GM21390 (cell line): ENCODE measurements around the gene ACOX3.
A peak's percentile ranks its signal among the peaks of the same experiment; 100 is the strongest.

Experiments used
- ATAC-seq: cut with Tn5 transposase; IDR thresholded peaks from one replicate; pipeline ENCODE4 v1.9.1; 2021; ENCODE audit not compliant: unreplicated experiment

ACOX3 gene

GRCh38 chr4:8468746-8469535 is 28.4 kb upstream of the ACOX3 start:
- ATAC-seq, result peak; percentile 82

- no peak for ATAC-seq
Measured at GRCh38 chr4:8467016-8467415, 26.5 kb upstream of the ACOX3 start.

- no peak for ATAC-seq
Measured at GRCh38 chr4:8465615-8466611, 25.4 kb upstream of the ACOX3 start.

GRCh38 chr4:8464381-8464780 is 23.9 kb upstream of the ACOX3 start:
- no peak for ATAC-seq

GRCh38 chr4:8463811-8464210 is 23.3 kb upstream of the ACOX3 start:
- ATAC-seq, result no peak

- ATAC-seq, result no peak
Measured at GRCh38 chr4:8461616-8462015, 21.1 kb upstream of the ACOX3 start.

- no peak for ATAC-seq
Measured at GRCh38 chr4:8461086-8461485, 20.6 kb upstream of the ACOX3 start.

- no peak for ATAC-seq
Measured at GRCh38 chr4:8459867-8460445, 19.4 kb upstream of the ACOX3 start.

GRCh38 chr4:8457646-8458252 is 17.2 kb upstream of the ACOX3 start:
- ATAC-seq, result no peak

GRCh38 chr4:8453957-8454356 is 13.4 kb upstream of the ACOX3 start:
- no peak for ATAC-seq

- ATAC-seq, result no peak
Measured at GRCh38 chr4:8451440-8452182, 11.1 kb upstream of the ACOX3 start.

- no peak for ATAC-seq
Measured at GRCh38 chr4:8446122-8446521, 5.6 kb upstream of the ACOX3 start.

- ATAC-seq, result no peak
Measured at GRCh38 chr4:8443801-8444200, 3.3 kb upstream of the ACOX3 start.

- ATAC-seq, result no peak
Measured at GRCh38 chr4:8442596-8443358, 2.3 kb upstream of the ACOX3 start.

- ATAC-seq, result no peak
Measured at GRCh38 chr4:8441499-8442091, 1.1 kb upstream of the ACOX3 start.

GRCh38 chr4:8439914-8440491 is 520 bp downstream of the ACOX3 start:
- ATAC-seq, result peak; percentile 24

GRCh38 chr4:8439168-8439567 is 1.4 kb downstream of the ACOX3 start:
- ATAC-seq, result no peak

GRCh38 chr4:8438743-8439142 is 1.8 kb downstream of the ACOX3 start:
- ATAC-seq, result no peak

- no peak for ATAC-seq
Measured at GRCh38 chr4:8437281-8437680, 3.2 kb downstream of the ACOX3 start.
